Retinal pigment epithelial cell (primary cell): ENCODE data around the gene ERC1.

ENCODE experiments used
- DNase-seq: peaks from one replicate; pipeline ENCODE4 v3.0.0-alpha.2; 2010; ENCODE audit warnings: low read depth
- H3K4me3 ChIP-seq: 2 replicates; pipeline ENCODE4 v1.5.1; 2011; ENCODE audit warnings: mild to moderate bottlenecking, low read length, control low read depth, moderate library complexity
- TF ChIP-seq, protein P1 (sequence below): conservative IDR thresholded peaks from 2 replicates; pipeline ENCODE4 v1.5.1; 2011; ENCODE audit warnings: low read depth, low read length, control low read depth, inconsistent platforms

The ERC1 gene

DNA sequence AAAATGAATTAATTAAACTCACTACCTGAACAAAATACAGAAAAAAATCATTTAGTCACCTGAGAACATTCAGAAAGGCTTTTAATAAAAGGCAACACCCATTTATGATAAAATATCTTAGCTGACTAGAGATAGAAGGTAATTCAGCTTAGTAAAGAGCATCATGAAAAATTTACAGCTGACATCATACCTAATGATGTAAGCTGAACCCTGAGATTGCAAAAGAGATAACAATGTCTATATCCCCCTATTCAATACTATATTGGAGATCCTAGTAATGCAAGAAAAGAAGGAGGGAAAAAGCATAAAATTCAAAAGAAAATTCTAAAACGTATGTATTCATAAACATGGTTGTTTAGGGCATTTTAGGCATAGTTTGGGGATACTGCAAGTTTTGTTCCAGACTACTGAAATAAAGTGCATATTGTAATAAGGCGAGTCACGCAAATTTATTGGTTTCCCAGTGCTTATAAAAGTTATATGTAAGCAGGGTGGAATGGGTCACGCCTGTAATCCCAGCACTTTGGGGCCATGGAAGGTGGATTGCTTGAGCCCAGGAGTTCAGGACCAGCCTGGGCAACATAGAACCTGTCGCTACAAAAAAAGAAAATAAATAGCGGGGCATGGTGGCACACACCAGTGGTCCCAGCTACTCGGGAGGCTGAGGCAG lies 311.3 kb downstream of the ERC1 start:
- H3K4me3 ChIP-seq = no peak overlapping the region
- TF ChIP-seq, protein P1, sequence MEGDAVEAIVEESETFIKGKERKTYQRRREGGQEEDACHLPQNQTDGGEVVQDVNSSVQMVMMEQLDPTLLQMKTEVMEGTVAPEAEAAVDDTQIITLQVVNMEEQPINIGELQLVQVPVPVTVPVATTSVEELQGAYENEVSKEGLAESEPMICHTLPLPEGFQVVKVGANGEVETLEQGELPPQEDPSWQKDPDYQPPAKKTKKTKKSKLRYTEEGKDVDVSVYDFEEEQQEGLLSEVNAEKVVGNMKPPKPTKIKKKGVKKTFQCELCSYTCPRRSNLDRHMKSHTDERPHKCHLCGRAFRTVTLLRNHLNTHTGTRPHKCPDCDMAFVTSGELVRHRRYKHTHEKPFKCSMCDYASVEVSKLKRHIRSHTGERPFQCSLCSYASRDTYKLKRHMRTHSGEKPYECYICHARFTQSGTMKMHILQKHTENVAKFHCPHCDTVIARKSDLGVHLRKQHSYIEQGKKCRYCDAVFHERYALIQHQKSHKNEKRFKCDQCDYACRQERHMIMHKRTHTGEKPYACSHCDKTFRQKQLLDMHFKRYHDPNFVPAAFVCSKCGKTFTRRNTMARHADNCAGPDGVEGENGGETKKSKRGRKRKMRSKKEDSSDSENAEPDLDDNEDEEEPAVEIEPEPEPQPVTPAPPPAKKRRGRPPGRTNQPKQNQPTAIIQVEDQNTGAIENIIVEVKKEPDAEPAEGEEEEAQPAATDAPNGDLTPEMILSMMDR = no peak
- no peak for DNase-seq

GRCh38 chr12:1305063-1305434 lies 314.0 kb downstream of the ERC1 start:
- DNase-seq = no peak
- TF ChIP-seq, protein P1 = no peak
- no peak overlapping the region for H3K4me3 ChIP-seq

DNA sequence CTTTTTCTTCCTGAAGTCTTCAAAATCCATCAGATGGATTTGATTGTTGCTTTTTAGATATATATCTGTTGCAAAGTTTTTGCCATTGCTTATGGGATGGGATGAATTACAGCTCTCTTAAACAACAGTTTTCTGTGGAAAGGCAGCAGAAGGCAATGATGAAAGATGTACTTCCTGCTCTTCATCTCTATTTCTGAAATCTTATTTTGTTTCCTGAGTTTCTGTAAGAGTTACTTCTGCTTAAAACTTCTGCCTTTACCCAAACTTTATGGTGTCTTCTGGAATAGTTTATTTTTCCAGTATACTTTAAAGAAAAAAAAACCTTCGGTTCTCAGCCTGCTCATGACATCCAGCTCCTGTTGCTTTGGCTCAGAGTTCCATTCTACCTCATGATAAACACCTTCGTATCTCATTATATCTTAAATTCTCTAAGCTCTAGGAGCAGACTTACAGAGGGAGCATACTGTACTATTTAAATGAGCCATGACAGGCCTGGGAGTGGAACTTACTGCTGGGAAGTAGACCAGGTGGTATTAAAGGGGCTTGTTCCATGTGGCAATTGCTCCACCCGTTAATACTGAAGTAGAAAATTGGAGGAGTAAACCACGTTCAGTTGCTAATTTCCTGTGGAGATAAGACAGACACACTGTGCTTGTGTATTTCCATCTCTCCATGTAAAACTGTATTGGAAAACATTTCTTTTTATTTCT lies 314.9 kb downstream of the ERC1 start:
- H3K4me3 ChIP-seq = no peak overlapping the region
- TF ChIP-seq, protein P1 = no peak
- DNase-seq = no peak

- H3K4me3 ChIP-seq = no peak overlapping the region
- DNase-seq = no peak
- TF ChIP-seq, protein P1 = no peak
These were observed 315.8 kb downstream of the ERC1 start for GRCh38 chr12:1306817-1307216.

DNA sequence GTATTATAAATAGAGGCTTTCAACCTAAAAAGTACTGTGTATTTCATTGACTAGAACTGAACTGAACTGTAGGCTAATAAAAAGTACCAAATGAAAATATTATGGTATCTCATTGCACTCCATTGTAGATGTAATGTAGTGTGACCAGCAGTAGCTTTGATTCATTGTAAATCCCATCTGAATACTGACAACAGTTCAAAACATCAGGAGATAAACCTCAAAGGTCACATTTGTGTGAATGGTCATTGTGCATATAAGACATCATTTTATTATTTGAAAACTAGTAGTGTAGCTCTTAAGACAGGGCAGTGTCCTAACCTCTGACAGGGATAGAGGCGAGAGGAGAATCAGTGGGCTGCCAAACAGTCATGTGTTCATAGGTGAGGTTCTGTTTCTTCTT lies 316.8 kb downstream of the ERC1 start:
- H3K4me3 ChIP-seq = no peak overlapping the region
- DNase-seq = no peak
- TF ChIP-seq, protein P1 = no peak

GRCh38 chr12:1309613-1310012 lies 318.6 kb downstream of the ERC1 start:
- no peak for DNase-seq
- TF ChIP-seq, protein P1 = no peak
- H3K4me3 ChIP-seq = no peak overlapping the region

DNA sequence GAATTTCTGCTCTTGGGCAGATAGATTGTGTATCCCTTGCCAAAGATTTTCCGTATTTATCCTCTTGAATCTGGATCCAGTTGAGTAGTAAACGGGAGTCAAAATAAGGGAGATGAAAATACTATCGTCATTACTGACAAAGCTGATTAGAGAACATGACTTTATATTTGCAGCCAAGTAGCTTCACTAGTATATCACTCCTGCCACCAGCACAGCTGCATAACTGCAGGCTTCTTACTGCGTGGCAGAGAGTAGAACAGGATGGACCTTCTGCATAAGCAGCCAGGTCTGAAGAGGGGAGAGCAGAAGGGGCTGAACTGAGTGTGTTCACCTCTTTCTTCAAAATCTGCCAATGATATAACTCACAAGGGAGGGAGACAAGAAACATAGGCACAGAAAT lies 319.6 kb downstream of the ERC1 start:
- TF ChIP-seq, protein P1 = no peak
- H3K4me3 ChIP-seq = no peak overlapping the region
- no peak for DNase-seq
